ENCODE data around the gene FGFR3. TPM values are rescaled to one million over a fixed set of nuclear protein-coding genes. Genes with fewer than 3 reads are reported as not detected.

FGFR3 gene
- total RNA-seq, 4 donors from 2014 or later: 0.78 to 5.1 (median 1.6) TPM

DNA sequence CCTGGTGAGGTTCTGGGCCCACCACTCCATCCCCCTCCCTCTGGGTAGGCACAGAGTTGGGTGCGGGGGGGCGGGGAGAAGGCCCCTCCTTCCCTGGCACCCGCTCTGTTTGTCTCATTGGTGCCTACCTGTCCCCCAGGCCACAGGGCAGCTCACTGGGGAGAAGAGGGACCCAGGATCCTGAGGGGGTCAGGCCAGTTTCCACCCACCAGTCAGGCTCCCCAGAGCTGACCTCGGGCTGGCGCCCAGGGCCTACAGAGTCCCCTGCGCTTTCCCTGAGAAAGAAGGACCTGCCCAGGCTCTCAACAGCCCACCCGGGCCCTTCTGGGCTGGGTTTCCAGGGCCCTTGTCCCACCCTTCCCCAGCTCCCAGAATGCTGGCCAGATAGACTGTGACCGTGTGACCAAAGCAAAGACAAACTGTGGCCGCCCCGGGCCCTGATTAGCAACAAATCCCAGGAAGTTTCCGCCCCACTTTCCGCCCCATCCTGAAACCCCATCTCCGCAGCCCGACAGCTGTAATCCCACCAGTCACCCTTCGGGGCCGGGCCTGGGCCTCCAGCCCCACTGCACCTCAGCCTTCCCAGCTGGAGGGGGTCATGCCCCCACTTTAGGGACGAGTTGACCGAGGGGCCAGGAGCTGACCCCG, 33.8 kb upstream of the FGFR3 start:
- no peak for DNase-seq
- TF ChIP-seq POLR2A (IDR thresholded peaks at IDR 0.05): no peak
- TF ChIP-seq, protein P1, sequence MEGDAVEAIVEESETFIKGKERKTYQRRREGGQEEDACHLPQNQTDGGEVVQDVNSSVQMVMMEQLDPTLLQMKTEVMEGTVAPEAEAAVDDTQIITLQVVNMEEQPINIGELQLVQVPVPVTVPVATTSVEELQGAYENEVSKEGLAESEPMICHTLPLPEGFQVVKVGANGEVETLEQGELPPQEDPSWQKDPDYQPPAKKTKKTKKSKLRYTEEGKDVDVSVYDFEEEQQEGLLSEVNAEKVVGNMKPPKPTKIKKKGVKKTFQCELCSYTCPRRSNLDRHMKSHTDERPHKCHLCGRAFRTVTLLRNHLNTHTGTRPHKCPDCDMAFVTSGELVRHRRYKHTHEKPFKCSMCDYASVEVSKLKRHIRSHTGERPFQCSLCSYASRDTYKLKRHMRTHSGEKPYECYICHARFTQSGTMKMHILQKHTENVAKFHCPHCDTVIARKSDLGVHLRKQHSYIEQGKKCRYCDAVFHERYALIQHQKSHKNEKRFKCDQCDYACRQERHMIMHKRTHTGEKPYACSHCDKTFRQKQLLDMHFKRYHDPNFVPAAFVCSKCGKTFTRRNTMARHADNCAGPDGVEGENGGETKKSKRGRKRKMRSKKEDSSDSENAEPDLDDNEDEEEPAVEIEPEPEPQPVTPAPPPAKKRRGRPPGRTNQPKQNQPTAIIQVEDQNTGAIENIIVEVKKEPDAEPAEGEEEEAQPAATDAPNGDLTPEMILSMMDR (IDR thresholded peaks at IDR 0.05): no peak

DNA sequence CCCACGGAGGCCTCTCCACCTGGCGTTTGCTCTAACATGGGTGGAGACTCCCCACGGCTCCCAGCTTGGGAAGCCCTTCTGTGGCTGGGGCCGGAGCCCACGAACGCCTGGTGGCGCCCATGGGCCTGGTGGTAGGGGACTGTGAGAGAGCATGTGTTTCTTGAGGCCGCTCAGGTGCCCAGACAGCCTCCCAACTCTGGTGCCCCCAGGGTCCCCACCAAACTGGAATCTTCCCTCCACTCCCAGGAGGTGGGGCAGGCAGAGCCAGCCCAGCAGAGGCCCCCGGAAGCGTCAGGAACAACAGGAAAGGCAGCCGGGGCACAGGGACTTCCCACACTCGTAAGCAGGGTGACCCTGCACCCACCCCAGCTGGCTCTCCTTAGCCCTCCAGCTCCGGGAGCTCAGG, 33.3 kb upstream of the FGFR3 start:
- 66 to 85% methylated on average over 5 to 7 of the region's 13 CpGs for WGBS, 2 donors
- DNase-seq: no peak
- peaks cover 7 to 11% of the 10 kb centered on the region in 2 donors for H3K4me1 ChIP-seq
- intact Hi-C loops (cut with DNase I): no loop called here
- no peaks in the 10 kb centered on the region for H3K27me3 ChIP-seq
- H3K27ac ChIP-seq: no peak overlapping the region
- no peak overlapping the region for H3K4me3 ChIP-seq (replicated peaks in 1 of 3)
- no peaks in the 10 kb centered on the region for H3K36me3 ChIP-seq
- TF ChIP-seq POLR2A (IDR thresholded peaks at IDR 0.05): no peak
- no peaks in the 10 kb centered on the region for H3K9me3 ChIP-seq

More for the DNA sequence above, 33.8 kb upstream of the FGFR3 start:
- no peak overlapping the region for H3K27ac ChIP-seq
- 83 to 86% methylated on average over 16 of the region's 19 CpGs for WGBS, 2 donors
- H3K4me1 ChIP-seq: peaks cover 7 to 11% of the 10 kb centered on the region in 2 donors
- intact Hi-C loops (cut with DNase I): no loop called here
- H3K36me3 ChIP-seq: no peaks in the 10 kb centered on the region
- no peaks in the 10 kb centered on the region for H3K27me3 ChIP-seq
- H3K9me3 ChIP-seq: no peaks in the 10 kb centered on the region
- H3K4me3 ChIP-seq (replicated peaks in 1 of 3): no peak overlapping the region

DNA sequence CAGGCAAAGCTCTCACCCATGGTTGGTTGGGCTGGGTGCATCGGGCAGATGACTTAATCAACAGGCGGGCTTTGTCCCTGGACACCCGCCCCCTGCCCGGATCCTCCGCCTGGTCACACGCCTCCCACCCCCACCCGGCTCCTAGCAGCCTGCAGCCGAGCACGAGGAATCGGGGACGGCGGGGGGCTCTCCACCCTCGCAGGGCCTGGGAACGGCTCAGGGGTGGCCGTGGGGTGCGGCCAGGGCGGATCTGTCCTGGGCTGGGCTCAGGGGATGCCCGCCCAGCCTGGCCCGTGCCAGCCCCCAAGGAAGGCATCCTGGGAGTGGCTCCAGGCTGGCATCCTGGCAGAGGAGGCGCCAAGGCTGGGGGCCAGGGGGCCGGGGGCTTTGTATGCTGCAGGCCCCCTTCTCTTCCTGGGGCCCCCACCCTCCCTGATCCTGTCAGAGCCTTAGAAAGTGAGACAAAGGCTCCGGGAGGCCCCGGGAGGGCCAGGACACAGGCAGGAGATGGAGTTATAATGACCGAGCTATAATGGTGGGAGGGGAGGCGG, 32.5 kb upstream of the FGFR3 start:
- Histone ChIP-seq H3K27me3 (no peaks in the 10 kb centered on the region), H3K9me3 (no peaks in the 10 kb centered on the region), H3K36me3 (no peaks in the 10 kb centered on the region), H3K4me3 (replicated peaks in 1 of 3) (no peak overlapping the region), H3K4me1 (peaks cover 7 to 11% of the 10 kb centered on the region in 2 donors), H3K27ac (no peak overlapping the region)
- WGBS, 2 donors: 59 to 65% methylated on average over 6 to 9 of the region's 25 CpGs
- DNase-seq: no peak
- intact Hi-C loops (cut with DNase I): no loop called here
- TF ChIP-seq, protein P1 (IDR thresholded peaks at IDR 0.05): no peak
- no peak for TF ChIP-seq POLR2A (IDR thresholded peaks at IDR 0.05)

DNA sequence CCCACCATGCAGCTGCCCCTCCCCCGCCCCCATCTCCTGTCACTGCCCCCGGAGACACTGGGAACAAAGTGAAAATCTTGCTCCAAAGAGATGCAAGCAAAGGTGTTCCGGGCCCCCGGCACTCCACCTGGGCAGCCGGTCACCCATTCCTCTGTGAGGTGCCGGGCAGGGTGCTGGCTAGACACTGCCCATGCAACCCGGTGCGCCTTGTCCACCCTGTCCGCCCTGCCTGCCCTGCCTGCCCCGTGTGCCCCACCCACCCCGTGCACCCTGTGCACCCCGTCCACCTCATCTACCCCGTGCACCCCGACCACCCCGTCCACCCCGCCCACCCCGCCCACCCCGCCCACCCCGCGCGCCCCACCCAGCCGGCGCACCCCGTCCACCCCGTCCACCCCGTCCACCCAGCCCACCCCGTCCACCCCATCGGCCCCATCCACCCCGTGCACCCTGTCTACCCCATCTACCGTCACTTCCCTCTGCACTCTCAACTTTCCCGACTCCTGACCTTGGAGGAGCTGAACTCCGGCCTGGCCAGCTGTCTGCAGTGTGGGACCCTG, 31.9 kb upstream of the FGFR3 start:
- H3K27ac ChIP-seq: no peak overlapping the region
- intact Hi-C loops (cut with DNase I): no loop called here
- peaks cover 7 to 12% of the 10 kb centered on the region in 2 donors for H3K4me1 ChIP-seq
- DNase-seq: no peak
- TF ChIP-seq, protein P1 (IDR thresholded peaks at IDR 0.05): no peak
- no peak for TF ChIP-seq POLR2A (IDR thresholded peaks at IDR 0.05)
- H3K9me3 ChIP-seq: no peaks in the 10 kb centered on the region
- WGBS, 2 donors: 70 to 82% methylated on average over 25 to 26 of the region's 32 CpGs
- H3K36me3 ChIP-seq: no peaks in the 10 kb centered on the region
- no peak overlapping the region for H3K4me3 ChIP-seq (replicated peaks in 1 of 3)
- no peaks in the 10 kb centered on the region for H3K27me3 ChIP-seq

DNA sequence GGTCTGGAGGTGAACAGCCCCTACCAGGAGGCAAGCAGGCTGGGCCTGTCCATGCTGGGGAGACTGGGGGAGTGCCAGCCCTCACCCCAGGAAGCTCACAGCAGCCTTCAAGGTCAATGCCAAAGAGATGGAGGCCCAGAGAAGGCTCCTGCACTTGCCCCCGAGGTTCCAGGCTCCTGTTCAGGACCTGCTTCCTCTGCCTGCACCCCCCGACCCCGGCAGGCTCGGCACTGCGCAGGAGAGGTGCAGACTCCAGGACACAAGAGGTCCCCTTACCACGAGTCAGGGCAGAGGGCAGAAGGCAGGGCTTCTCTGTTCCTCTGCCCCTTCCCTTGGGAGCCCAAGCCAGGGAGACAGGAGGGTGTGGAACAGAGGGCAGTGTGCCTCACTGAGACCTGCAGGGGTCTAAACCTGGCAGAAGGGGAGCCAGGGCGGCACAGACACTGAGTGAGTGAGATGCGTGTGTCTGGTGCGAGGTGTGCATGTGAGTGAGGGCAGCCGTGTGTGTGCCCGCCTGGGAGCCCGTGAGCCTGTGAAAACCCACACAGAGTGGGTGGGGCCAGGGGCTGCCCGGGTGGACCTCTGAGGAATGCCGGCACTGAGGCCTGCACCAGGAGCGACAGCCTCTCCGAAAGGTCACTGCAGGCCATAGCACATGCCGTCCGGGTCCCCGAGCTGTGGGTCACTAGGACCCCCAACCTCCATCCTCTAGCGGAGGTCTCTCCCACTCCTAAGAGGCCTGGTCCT, 30.7 kb upstream of the FGFR3 start:
- no peak for TF ChIP-seq POLR2A (IDR thresholded peaks at IDR 0.05)
- TF ChIP-seq, protein P1 (IDR thresholded peaks at IDR 0.05): no peak
- no peak for DNase-seq
- intact Hi-C loops (cut with DNase I): no loop called here
- no peaks in the 10 kb centered on the region for H3K36me3 ChIP-seq
- no peak overlapping the region for H3K4me3 ChIP-seq (replicated peaks in 1 of 3)
- H3K27me3 ChIP-seq: no peaks in the 10 kb centered on the region
- no peak overlapping the region for H3K27ac ChIP-seq
- 90% methylated on average over 10 to 17 of the region's 20 CpGs for WGBS, 2 donors
- no peaks in the 10 kb centered on the region for H3K9me3 ChIP-seq
- H3K4me1 ChIP-seq: peaks cover 12 to 21% of the 10 kb centered on the region in 2 donors

Data from thyroid gland (tissue), 4 donors.